Measurements from ENCODE around the gene LAD1.
A peak's percentile ranks its signal among the peaks of the same experiment; 100 is the strongest.

LAD1 gene

GRCh38 chr1:201391225-201391624 is 7.9 kb downstream of the LAD1 start:
- TF ChIP-seq CTCF (IDR thresholded peaks at IDR 0.05; ENCODE audit: extremely low read depth, insufficient read depth, missing control alignments), result no peak
- in situ Hi-C loops (cut with MboI; ENCODE audit: low pct_unique_long_range_greater_than_20kb, low sequenced_read_pairs, unreplicated experiment), result no loop called here
- DNase-seq (ENCODE audit: low spot score), result no peak

GRCh38 chr1:201389051-201389450 is 10.1 kb downstream of the LAD1 start:
- DNase-seq (ENCODE audit: low spot score), result no peak
- TF ChIP-seq CTCF (IDR thresholded peaks at IDR 0.05; ENCODE audit: extremely low read depth, insufficient read depth, missing control alignments), result no peak
- in situ Hi-C loops (cut with MboI; ENCODE audit: low pct_unique_long_range_greater_than_20kb, low sequenced_read_pairs, unreplicated experiment), result no loop called here

DNA sequence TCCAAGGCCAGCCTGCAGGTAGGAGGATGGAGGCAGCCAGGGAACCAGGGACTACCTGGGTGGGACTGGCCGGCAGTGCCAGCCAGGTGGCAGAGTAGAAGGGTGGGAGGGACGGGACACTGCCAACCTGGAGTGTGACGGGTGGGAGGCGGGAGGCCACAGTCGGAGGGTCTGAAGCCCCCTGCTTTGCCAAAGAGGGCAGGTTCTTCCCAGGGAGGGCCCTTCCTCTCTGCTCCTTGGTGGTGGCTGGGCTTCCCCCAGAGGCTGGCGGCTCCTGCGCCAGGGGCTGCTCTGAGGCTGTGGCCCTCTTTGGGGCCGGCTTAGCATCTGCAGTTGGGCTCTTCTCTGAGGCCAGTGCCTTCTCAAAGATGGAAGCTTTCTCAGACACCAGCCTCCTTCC is 12.9 kb downstream of the LAD1 start:
- no peak for TF ChIP-seq CTCF (IDR thresholded peaks at IDR 0.05; ENCODE audit: extremely low read depth, insufficient read depth, missing control alignments)
- DNase-seq (ENCODE audit: low spot score), result no peak
- in situ Hi-C loops (cut with MboI; ENCODE audit: low pct_unique_long_range_greater_than_20kb, low sequenced_read_pairs, unreplicated experiment), result no loop called here

- in situ Hi-C loops (cut with MboI; ENCODE audit: low pct_unique_long_range_greater_than_20kb, low sequenced_read_pairs, unreplicated experiment), result no loop called here
- DNase-seq (ENCODE audit: low spot score), result peak; percentile 87
- peak; percentile 93 for TF ChIP-seq CTCF (IDR thresholded peaks at IDR 0.05; ENCODE audit: extremely low read depth, insufficient read depth, missing control alignments)
Observed at GRCh38 chr1:201385299-201385891, 13.7 kb downstream of the LAD1 start.

DNA sequence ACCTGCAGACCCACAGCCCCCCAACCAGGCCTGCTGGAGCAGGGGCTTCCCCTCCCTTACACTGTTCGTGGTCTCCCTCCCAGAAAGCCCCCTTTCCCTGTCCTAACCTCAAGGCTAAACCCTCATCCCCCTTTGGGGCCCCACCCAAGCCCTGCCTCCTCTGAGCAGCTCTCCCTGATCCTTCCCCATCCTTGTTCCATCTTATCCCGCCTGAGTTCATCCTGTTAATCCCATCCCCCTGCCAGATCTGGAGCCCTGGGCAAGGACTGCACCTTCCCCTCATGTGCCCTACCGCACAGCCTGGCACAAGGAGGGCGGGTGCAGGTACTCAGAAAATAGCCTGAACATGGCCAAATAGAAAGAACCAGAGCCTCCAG is 14.7 kb downstream of the LAD1 start:
- DNase-seq (ENCODE audit: low spot score), result no peak
- no peak for TF ChIP-seq CTCF (IDR thresholded peaks at IDR 0.05; ENCODE audit: extremely low read depth, insufficient read depth, missing control alignments)
- in situ Hi-C loops (cut with MboI; ENCODE audit: low pct_unique_long_range_greater_than_20kb, low sequenced_read_pairs, unreplicated experiment), result no loop called here

DNA sequence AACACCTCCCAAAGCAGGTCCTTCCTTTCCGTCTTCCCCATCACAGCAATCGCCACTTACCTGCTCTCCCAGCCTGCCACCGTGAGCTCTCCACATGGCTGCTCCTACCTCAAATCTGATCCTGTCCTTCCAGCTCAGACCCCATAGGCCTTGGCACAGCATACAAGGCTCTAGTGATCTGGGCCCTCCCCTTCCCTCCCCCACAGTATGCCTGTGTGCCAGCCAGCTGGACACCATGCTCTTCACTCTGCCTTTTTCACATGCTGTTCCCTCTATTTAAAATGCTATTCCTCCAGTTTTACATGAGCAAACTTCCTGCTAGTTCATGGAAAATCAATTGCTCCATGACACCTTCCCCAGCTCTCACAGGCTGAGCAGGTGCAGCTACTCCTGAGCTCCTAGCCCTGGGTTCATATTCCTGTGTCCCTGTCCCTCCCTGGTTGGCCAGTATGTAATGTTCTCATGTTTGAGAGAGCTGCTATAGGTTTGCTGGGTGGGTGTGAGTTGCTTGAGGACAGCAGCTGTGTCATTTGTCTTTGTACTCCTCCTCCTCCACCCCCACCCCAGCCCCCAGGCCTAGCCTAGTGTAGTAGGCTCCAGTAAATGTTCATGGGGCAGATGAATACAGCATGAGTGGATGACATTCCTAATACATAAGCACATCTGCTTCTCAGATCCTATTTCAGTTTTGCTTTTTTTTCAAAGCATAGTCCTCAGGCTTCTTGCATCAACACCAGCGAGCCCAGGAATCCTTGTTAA is 15.3 kb downstream of the LAD1 start:
- in situ Hi-C loops (cut with MboI; ENCODE audit: low pct_unique_long_range_greater_than_20kb, low sequenced_read_pairs, unreplicated experiment), result no loop called here
- TF ChIP-seq CTCF (IDR thresholded peaks at IDR 0.05; ENCODE audit: extremely low read depth, insufficient read depth, missing control alignments), result no peak
- DNase-seq (ENCODE audit: low spot score), result no peak
